ENCODE data around the gene PLD5.
"Not testable (repeated sequence)": the region's sequence is repeated elsewhere in the genome, so short reads cannot be mapped to it uniquely, and the experiment has no call there.

PLD5 gene

GRCh38 chr1:242086706-242087105 lies 437.8 kb downstream of the PLD5 start:
- FAIRE-seq: no peak
- DNase-seq (ENCODE audit: insufficient read length, low spot score): no peak

GRCh38 chr1:242086093-242086492 lies 438.4 kb downstream of the PLD5 start:
- DNase-seq (ENCODE audit: insufficient read length, low spot score): no peak
- FAIRE-seq: no peak

GRCh38 chr1:242083742-242084141 lies 440.8 kb downstream of the PLD5 start:
- DNase-seq (ENCODE audit: insufficient read length, low spot score) (no peak), FAIRE-seq (no peak)

GRCh38 chr1:242081446-242081845 lies 443.1 kb downstream of the PLD5 start:
- no peak for DNase-seq (ENCODE audit: insufficient read length, low spot score)
- no peak for FAIRE-seq

- FAIRE-seq (no peak), DNase-seq (ENCODE audit: insufficient read length, low spot score) (no peak)
Observed at GRCh38 chr1:242065813-242066212, 458.7 kb downstream of the PLD5 start.

GRCh38 chr1:242062271-242062670 lies 462.2 kb downstream of the PLD5 start:
- DNase-seq (ENCODE audit: insufficient read length, low spot score) (no peak), FAIRE-seq (no peak)

GRCh38 chr1:242059976-242060375 lies 464.5 kb downstream of the PLD5 start:
- FAIRE-seq: no peak
- no peak for DNase-seq (ENCODE audit: insufficient read length, low spot score)

GRCh38 chr1:242058582-242058981 lies 465.9 kb downstream of the PLD5 start:
- not testable (repeated sequence) for FAIRE-seq; DNase-seq (ENCODE audit: insufficient read length, low spot score)

GRCh38 chr1:242058181-242058580 lies 466.3 kb downstream of the PLD5 start:
- not testable (repeated sequence) for DNase-seq (ENCODE audit: insufficient read length, low spot score); FAIRE-seq

- DNase-seq (ENCODE audit: insufficient read length, low spot score) (no peak), FAIRE-seq (no peak)
Observed at GRCh38 chr1:242057745-242058115, 466.8 kb downstream of the PLD5 start.

- DNase-seq (ENCODE audit: insufficient read length, low spot score) (no peak), FAIRE-seq (no peak)
Observed at GRCh38 chr1:242056988-242057744, 467.3 kb downstream of the PLD5 start.

- FAIRE-seq (no peak), DNase-seq (ENCODE audit: insufficient read length, low spot score) (no peak)
Observed at GRCh38 chr1:242055749-242056320, 468.7 kb downstream of the PLD5 start.

- FAIRE-seq: no peak
- DNase-seq (ENCODE audit: insufficient read length, low spot score): no peak
Observed at GRCh38 chr1:242043165-242043564, 481.3 kb downstream of the PLD5 start.

GRCh38 chr1:242034392-242034791 lies 490.1 kb downstream of the PLD5 start:
- DNase-seq (ENCODE audit: insufficient read length, low spot score): no peak
- FAIRE-seq: no peak

- no peak for FAIRE-seq
- DNase-seq (ENCODE audit: insufficient read length, low spot score): no peak
Observed at GRCh38 chr1:242033447-242033846, 491.1 kb downstream of the PLD5 start.

Data from GM19239 (cell line).